Body of pancreas (tissue), 4 donors: ENCODE results near the gene ATRN. TPM values are rescaled to one million over a fixed set of nuclear protein-coding genes. Genes with fewer than 3 reads are reported as not detected.

Experiments used
- ATAC-seq: fragments of 150-250 bp; one replicate; pipeline ENCODE4 v1.9.1; 2016
- DNase-seq, 4 donors: peaks; one replicate each; pipeline ENCODE4 v3.0.0-alpha.2; 2019
- H3K27ac ChIP-seq, 4 donors: fragments of 200-600 bp; sonication (generic); 1 replicate in 3 of 4; 2 replicates in 1 of 4; pipeline versions ENCODE4 v1.5.1 to v1.6.1; 2016 to 2019; ENCODE audit warnings: mild to moderate bottlenecking in 1 of 4, mixed read lengths in 1 of 4, moderate library complexity in 1 of 4
- H3K27me3 ChIP-seq, 2 donors: fragments of 200-600 bp; sonication (generic); one replicate each; pipeline ENCODE4 v1.6.0; 2016; ENCODE audit warnings: mild to moderate bottlenecking in 1 of 2
- H3K36me3 ChIP-seq, 2 donors: fragments of 200-600 bp; sonication (generic); replicated peaks in 1 of 2; 2 replicates each; pipeline ENCODE4 v1.5.1; 2016; ENCODE audit warnings: low read depth in 2 of 2; ENCODE audit not compliant: insufficient read depth in 1 of 2
- H3K4me1 ChIP-seq: fragments of 200-600 bp; sonication (generic); one replicate; pipeline ENCODE4 v1.6.0; 2016
- H3K4me3 ChIP-seq, 2 donors: fragments of 200-600 bp; sonication (generic); 1 replicate in 1 of 2; 2 replicates in 1 of 2; pipeline ENCODE4 v1.5.1; 2016 to 2019
- H3K9me3 ChIP-seq, 3 donors: fragments of 200-600 bp; sonication (generic); 1 replicate in 2 of 3; 2 replicates in 1 of 3; pipeline ENCODE4 v1.5.1; 2016
- POLR2A ChIP-seq, 3 donors: fragments of 450-650 bp; IDR thresholded peaks; one replicate each; pipeline ENCODE4 v1.6.1; 2016; ENCODE audit warnings: antibody characterized with exemption in 3 of 3, mild to moderate bottlenecking in 2 of 3
- WGBS, 2 donors: methylation state at CpG; one replicate each; pipeline ENCODE4 v1.1.5; 2017; 5-methylcytosine and 5-hydroxymethylcytosine counted together
- intact Hi-C: fragments of 100-400 bp; cut with DNase I; formaldehyde crosslinking; loops from one replicate; pipeline ENCODE4 v1.15.1; 2023
- total RNA-seq, 2 donors: library from RNA; depleted of rRNA; stranded (reverse); fragments of >200 nt; gene quantifications; one replicate each; pipeline ENCODE4 v1.1.0, GENCODE V29; 2016
- TF ChIP-seq, protein P1 (sequence below), 7 experiments: fragments of 450-650 bp in 4 of 7; fragments of 200-600 bp in 3 of 7; sonication (generic) in 3 of 7; IDR thresholded peaks; one replicate each; pipeline ENCODE4 v1.5.1; 2016 to 2019; ENCODE audit warnings: antibody characterized with exemption in 7 of 7

ATRN gene
- total RNA-seq, 2 donors from 2014 or later, result 17.6 to 18.8 TPM

DNA sequence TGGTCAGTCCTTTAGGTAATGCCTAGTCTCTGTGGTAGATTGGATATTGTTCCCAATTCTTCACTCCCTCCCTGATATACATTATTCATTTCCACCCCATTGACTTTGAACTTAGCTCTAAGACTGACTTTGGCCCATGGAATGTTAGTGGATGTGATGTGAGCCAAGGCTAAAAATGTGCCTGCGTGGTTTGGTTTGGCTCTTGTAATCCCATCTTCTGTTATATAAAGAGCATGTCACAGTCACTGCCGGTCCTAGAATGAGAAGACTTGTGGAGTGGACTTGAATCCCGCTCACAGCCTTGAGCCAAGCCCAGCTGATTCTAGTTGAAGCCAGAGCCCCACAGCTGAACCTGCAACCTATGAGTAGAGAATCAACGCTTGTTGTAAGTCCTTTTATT is 39.7 kb upstream of the ATRN start:
- Histone ChIP-seq H3K4me1 (no peaks in the 10 kb centered on the region), H3K4me3 (no peak overlapping the region), H3K36me3 (no peaks in the 10 kb centered on the region), H3K27ac (peak overlapping the region in 1 of 4 donors; percentile 46), H3K27me3 (no peaks in the 10 kb centered on the region), H3K9me3 (no peaks in the 10 kb centered on the region)
- TF ChIP-seq, protein P1, sequence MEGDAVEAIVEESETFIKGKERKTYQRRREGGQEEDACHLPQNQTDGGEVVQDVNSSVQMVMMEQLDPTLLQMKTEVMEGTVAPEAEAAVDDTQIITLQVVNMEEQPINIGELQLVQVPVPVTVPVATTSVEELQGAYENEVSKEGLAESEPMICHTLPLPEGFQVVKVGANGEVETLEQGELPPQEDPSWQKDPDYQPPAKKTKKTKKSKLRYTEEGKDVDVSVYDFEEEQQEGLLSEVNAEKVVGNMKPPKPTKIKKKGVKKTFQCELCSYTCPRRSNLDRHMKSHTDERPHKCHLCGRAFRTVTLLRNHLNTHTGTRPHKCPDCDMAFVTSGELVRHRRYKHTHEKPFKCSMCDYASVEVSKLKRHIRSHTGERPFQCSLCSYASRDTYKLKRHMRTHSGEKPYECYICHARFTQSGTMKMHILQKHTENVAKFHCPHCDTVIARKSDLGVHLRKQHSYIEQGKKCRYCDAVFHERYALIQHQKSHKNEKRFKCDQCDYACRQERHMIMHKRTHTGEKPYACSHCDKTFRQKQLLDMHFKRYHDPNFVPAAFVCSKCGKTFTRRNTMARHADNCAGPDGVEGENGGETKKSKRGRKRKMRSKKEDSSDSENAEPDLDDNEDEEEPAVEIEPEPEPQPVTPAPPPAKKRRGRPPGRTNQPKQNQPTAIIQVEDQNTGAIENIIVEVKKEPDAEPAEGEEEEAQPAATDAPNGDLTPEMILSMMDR (IDR thresholded peaks at IDR 0.05), result no peak
- intact Hi-C loops, result no loop called here
- ATAC-seq (no peak), DNase-seq (no peak)
- WGBS, 2 donors, result 90 to 98% methylated on average over 4 of the region's 4 CpGs

- Histone ChIP-seq H3K27ac (no peak overlapping the region), H3K36me3 (no peaks in the 10 kb centered on the region), H3K4me3 (no peak overlapping the region), H3K27me3 (no peaks in the 10 kb centered on the region), H3K4me1 (no peaks in the 10 kb centered on the region), H3K9me3 (no peaks in the 10 kb centered on the region)
- WGBS, 2 donors, result 69 to 70% methylated on average over 3 of the region's 3 CpGs
- intact Hi-C loops, result no loop called here
- no peak for DNase-seq
- no peak for TF ChIP-seq POLR2A (IDR thresholded peaks at IDR 0.05)
- TF ChIP-seq, protein P1 (IDR thresholded peaks at IDR 0.05), result no peak
- no peak for ATAC-seq
These were observed 38.0 kb upstream of the ATRN start for GRCh38 chr20:3432844-3433243.

DNA sequence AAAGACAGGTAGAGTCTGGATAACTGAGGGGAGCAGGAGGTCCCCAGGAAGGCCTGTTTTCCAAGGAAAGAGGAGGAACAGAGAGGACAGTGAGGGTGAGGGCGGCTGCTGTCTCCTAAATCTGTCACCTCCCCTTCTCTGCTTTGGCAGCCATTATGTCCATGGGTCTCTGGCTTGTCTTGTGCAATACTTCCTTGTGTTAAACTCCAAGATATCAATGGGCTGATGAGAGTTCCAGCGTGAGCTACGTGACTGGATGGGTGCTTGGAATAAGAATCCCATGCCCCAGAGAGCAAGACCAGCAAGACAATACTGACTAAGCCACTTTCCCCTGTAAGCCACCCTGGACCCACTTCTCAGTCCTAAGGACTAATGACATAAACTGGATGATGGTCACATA is 37.1 kb upstream of the ATRN start:
- TF ChIP-seq POLR2A (IDR thresholded peaks at IDR 0.05), result no peak
- TF ChIP-seq, protein P1 (IDR thresholded peaks at IDR 0.05), result no peak
- Histone ChIP-seq H3K27ac (no peak overlapping the region), H3K4me1 (no peaks in the 10 kb centered on the region), H3K27me3 (no peaks in the 10 kb centered on the region), H3K36me3 (no peaks in the 10 kb centered on the region), H3K9me3 (no peaks in the 10 kb centered on the region), H3K4me3 (no peak overlapping the region)
- no peak for DNase-seq
- WGBS, 2 donors, result 86 to 87% methylated on average over 3 of the region's 3 CpGs
- no peak for ATAC-seq
- intact Hi-C loops, result no loop called here

DNA sequence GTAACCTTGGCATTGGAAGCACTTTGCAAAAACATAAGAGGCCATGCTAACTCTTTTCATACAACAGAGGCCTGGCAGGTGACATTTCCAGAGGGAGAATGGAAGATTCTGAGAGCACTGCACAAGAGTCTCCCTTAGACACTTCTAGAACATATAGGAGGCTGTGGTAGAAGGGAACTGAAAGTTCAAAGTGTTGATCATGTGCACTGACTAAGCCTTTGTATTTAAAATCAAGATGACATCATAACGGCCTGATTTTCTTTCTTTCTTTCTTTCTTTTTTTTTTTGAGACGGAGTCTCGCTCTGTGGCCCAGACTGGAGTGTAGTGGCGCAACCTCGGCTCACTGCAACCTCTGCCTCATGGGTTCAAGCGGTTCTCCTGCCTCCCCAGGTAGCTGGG is 36.6 kb upstream of the ATRN start:
- H3K4me1 ChIP-seq, result no peaks in the 10 kb centered on the region
- intact Hi-C loops, result no loop called here
- no peak for ATAC-seq

More for the DNA sequence above, 36.6 kb upstream of the ATRN start:
- Histone ChIP-seq H3K9me3 (no peaks in the 10 kb centered on the region), H3K27me3 (no peaks in the 10 kb centered on the region), H3K36me3 (no peaks in the 10 kb centered on the region), H3K4me3 (no peak overlapping the region), H3K27ac (no peak overlapping the region)
- WGBS, 2 donors, result 77 to 87% methylated on average over 6 of the region's 6 CpGs
- TF ChIP-seq, protein P1 (IDR thresholded peaks at IDR 0.05), result no peak
- TF ChIP-seq POLR2A (IDR thresholded peaks at IDR 0.05), result no peak
- DNase-seq, result no peak
